HCT116 (cell line): ENCODE data around the gene KLHL2. TPM values are rescaled to one million over a fixed set of nuclear protein-coding genes. Genes with fewer than 3 reads are reported as not detected.

Source experiments
- ATAC-seq: fragments of 200-7000 bp; cut with Tn5 transposase; 2 replicates; pipeline ENCODE4 v1.9.1; 2020; ENCODE audit warnings: mild to moderate bottlenecking, moderate library complexity
- BruUV-seq: library from RNA; stranded (reverse); fragments of 400-500 nt; replicated peaks from 2 replicates; lab custom pipeline; 2021; lab: Mats Ljungman, UMichigan
- CTCF ChIA-PET: fragments of 300-600 bp; sonication (Branson Sonifier 250); formaldehyde crosslinking; loops from one replicate; lab custom pipeline; 2021; ENCODE audit warnings: antibody characterized with exemption; lab: Charles Lee
- POLR2A ChIA-PET: fragments of 300-600, 350-600 bp; sonication (Branson Sonifier 250); formaldehyde crosslinking; loops from one replicate; lab custom pipeline; 2021; ENCODE audit warnings: antibody characterized with exemption; lab: Charles Lee
- RAD21 ChIA-PET, 2 experiments: fragments of 300-600 bp; sonication (Branson Sonifier 250); formaldehyde crosslinking; loops; one replicate each; lab custom pipeline; 2023; ENCODE audit warnings: low total read pairs in 2 of 2; ENCODE audit not compliant: uncharacterized antibody in 2 of 2, unreplicated experiment in 2 of 2, low non-redundant PET in 1 of 2; lab: Charles Lee
- DNase-seq: peaks from one replicate; pipeline ENCODE4 v3.0.0-alpha.2; 2010; ENCODE audit warnings: low read depth, low spot score
- H2AFZ ChIP-seq: fragments of 200-600 bp; shearing (Covaris generic), sonication (generic); 2 replicates; pipeline ENCODE4 v1.6.1; 2017; ENCODE audit warnings: low read depth, mixed run types, mixed read lengths, antibody characterized with exemption, low read length; ENCODE audit not compliant: poor library complexity, severe bottlenecking
- H3K27ac ChIP-seq: 2 replicates; pipeline ENCODE4 v1.5.1; 2012; ENCODE audit warnings: low read depth, low read length
- H3K27me3 ChIP-seq: fragments of 200-600 bp; sonication (generic); 2 replicates; pipeline ENCODE4 v1.6.1; 2016; ENCODE audit warnings: mixed run types, low read length, mixed read lengths; ENCODE audit not compliant: insufficient read depth
- H3K36me3 ChIP-seq, 2 experiments: fragments of 200-500 bp in 1 of 2; fragments of 200-600 bp in 1 of 2; sonication (Bioruptor generic) in 1 of 2; sonication (generic) in 1 of 2; 2 replicates each; pipeline versions ENCODE4 v1.5.1 to v1.6.1; 2014 to 2016; ENCODE audit warnings: low read length in 2 of 2, inconsistent platforms in 1 of 2, mixed read lengths in 1 of 2, mixed run types in 1 of 2; ENCODE audit not compliant: insufficient read depth in 2 of 2, control insufficient read depth in 1 of 2
- H3K4me1 ChIP-seq, 2 experiments: fragments of 200-600 bp in 1 of 2; sonication (generic) in 1 of 2; 2 replicates each; pipeline versions ENCODE4 v1.5.1 to v1.6.1; 2012 to 2017; ENCODE audit warnings: low read length in 2 of 2, inconsistent platforms in 1 of 2, mild to moderate bottlenecking in 1 of 2, mixed read lengths in 1 of 2, mixed run types in 1 of 2, moderate library complexity in 1 of 2; ENCODE audit not compliant: insufficient read depth in 2 of 2, control insufficient read depth in 1 of 2
- H3K4me2 ChIP-seq: fragments of 200-600 bp; sonication (generic); 2 replicates; pipeline ENCODE4 v1.6.1; 2017; ENCODE audit warnings: mixed run types, low read length, mixed read lengths
- H3K4me3 ChIP-seq, 2 experiments: fragments of 200-600 bp in 1 of 2; sonication (generic) in 1 of 2; replicated peaks in 1 of 2; 2 replicates each; pipeline ENCODE4 v1.5.1; 2011 to 2016; ENCODE audit warnings: low read length in 2 of 2, control low read depth in 1 of 2, low read depth in 1 of 2, mild to moderate bottlenecking in 1 of 2, mixed read lengths in 1 of 2, mixed run types in 1 of 2
- H3K79me2 ChIP-seq: fragments of 200-600 bp; sonication (generic); 2 replicates; pipeline ENCODE4 v1.6.1; 2017; ENCODE audit warnings: mild to moderate bottlenecking, mixed run types, low read length, moderate library complexity, mixed read lengths; ENCODE audit not compliant: insufficient read depth
- H3K9ac ChIP-seq: fragments of 200-600 bp; sonication (generic); 2 replicates; pipeline ENCODE4 v1.6.1; 2016; ENCODE audit warnings: low read length, mixed read lengths
- H3K9me2 ChIP-seq: fragments of 200-600 bp; sonication (generic), shearing (Covaris generic); 2 replicates; pipeline ENCODE4 v1.6.1; 2017; ENCODE audit warnings: mixed run types, mild to moderate bottlenecking, moderate library complexity; ENCODE audit not compliant: insufficient read depth
- H3K9me3 ChIP-seq, 2 experiments: fragments of 200-500 bp in 1 of 2; fragments of 200-600 bp in 1 of 2; sonication (Bioruptor generic) in 1 of 2; sonication (generic) in 1 of 2; 2 replicates each; pipeline ENCODE4 v1.6.1; 2014 to 2017; ENCODE audit warnings: low read length in 2 of 2, mixed read lengths in 2 of 2, inconsistent platforms in 1 of 2, low read depth in 1 of 2, mild to moderate bottlenecking in 1 of 2, mixed run types in 1 of 2, moderate library complexity in 1 of 2; ENCODE audit not compliant: control insufficient read depth in 1 of 2, insufficient read depth in 1 of 2
- H4K20me1 ChIP-seq: fragments of 200-600 bp; sonication (generic), shearing (Covaris generic); 2 replicates; pipeline ENCODE4 v1.6.1; 2017; ENCODE audit warnings: mixed run types, mild to moderate bottlenecking, moderate library complexity; ENCODE audit not compliant: insufficient read depth
- ATF3 ChIP-seq: IDR thresholded peaks from 2 replicates; pipeline ENCODE4 v1.6.1; 2012
- CTCF ChIP-seq, 3 experiments: fragments of 200-600 bp in 1 of 3; sonication (generic) in 1 of 3; IDR thresholded peaks in 2 of 3; conservative IDR thresholded peaks in 1 of 3; 2 replicates each; pipeline ENCODE4 v1.5.1; 2012 to 2017; ENCODE audit warnings: low read depth in 2 of 3, low read length in 2 of 3, antibody characterized with exemption in 1 of 3, borderline replicate concordance in 1 of 3, control low read depth in 1 of 3, mild to moderate bottlenecking in 1 of 3, mixed read lengths in 1 of 3, mixed run types in 1 of 3, moderate library complexity in 1 of 3; ENCODE audit not compliant: insufficient read depth in 1 of 3
- EGR1 ChIP-seq: IDR thresholded peaks from 2 replicates; pipeline ENCODE4 v1.6.1; 2012; ENCODE audit warnings: low read depth
- ELF1 ChIP-seq: IDR thresholded peaks from 2 replicates; pipeline ENCODE4 v1.6.1; 2012; ENCODE audit warnings: low read depth, borderline replicate concordance
- EZH2 ChIP-seq: fragments of 200-600 bp; sonication (generic); IDR thresholded peaks from 2 replicates; pipeline ENCODE4 v1.6.1; 2017; ENCODE audit warnings: antibody characterized with exemption, mixed run types
- EZH2phosphoT487 ChIP-seq: fragments of 200-600 bp; IDR thresholded peaks from 2 replicates; pipeline ENCODE4 v1.6.1; 2018; ENCODE audit warnings: antibody characterized with exemption, borderline replicate concordance
- JUND ChIP-seq: IDR thresholded peaks from 2 replicates; pipeline ENCODE4 v1.6.1; 2012
- MAX ChIP-seq: IDR thresholded peaks from 2 replicates; pipeline ENCODE4 v1.6.1; 2012
- POLR2A ChIP-seq: IDR thresholded peaks from 2 replicates; pipeline ENCODE4 v1.7.0; 2011; ENCODE audit warnings: borderline replicate concordance; ENCODE audit not compliant: insufficient read depth, insufficient read length; ENCODE audit errors: extremely low read depth
- POLR2AphosphoS5 ChIP-seq: IDR thresholded peaks from 2 replicates; pipeline ENCODE4 v1.6.1; 2011; ENCODE audit warnings: mild to moderate bottlenecking, low read depth, low read length, moderate library complexity
- RAD21 ChIP-seq: IDR thresholded peaks from 2 replicates; pipeline ENCODE4 v1.6.1; 2012; ENCODE audit warnings: low read depth, mild to moderate bottlenecking
- SIN3A ChIP-seq: IDR thresholded peaks from 2 replicates; pipeline ENCODE4 v1.6.1; 2012; ENCODE audit warnings: low read depth
- SP1 ChIP-seq: IDR thresholded peaks from 2 replicates; pipeline ENCODE4 v1.6.1; 2012; ENCODE audit warnings: low read depth
- TCF7L2 ChIP-seq: IDR thresholded peaks from 2 replicates; pipeline ENCODE4 v1.7.0; 2011; ENCODE audit warnings: borderline replicate concordance, inconsistent platforms; ENCODE audit not compliant: insufficient read depth, insufficient read length; ENCODE audit errors: extremely low read depth
- YY1 ChIP-seq: IDR thresholded peaks from 2 replicates; pipeline ENCODE4 v1.6.1; 2011; ENCODE audit warnings: low read length, low read depth, moderate library complexity, mild to moderate bottlenecking; ENCODE audit not compliant: insufficient replicate concordance; ENCODE audit errors: extremely low read depth
- ZFX ChIP-seq: fragments of 450-650 bp; IDR thresholded peaks from 2 replicates; pipeline ENCODE4 v1.6.1; 2017
- ZNF274 ChIP-seq: fragments of 200-500 bp; sonication (Bioruptor generic); IDR thresholded peaks from 2 replicates; pipeline ENCODE4 v1.6.1; 2014; ENCODE audit warnings: mild to moderate bottlenecking, low read depth, low read length, inconsistent platforms
- intact Hi-C: fragments of 100-400 bp; cut with micrococcal nuclease; formaldehyde crosslinking; loops from 2 replicates; pipeline ENCODE4 v1.10.0; 2022
- total RNA-seq: library from RNA; stranded (reverse); gene quantifications from one replicate; pipeline ENCODE4 v1.2.1, GENCODE V29; 2021; ENCODE audit not compliant: unreplicated experiment

Gene KLHL2
- total RNA-seq, 1 experiment from 2014 or later: 24.6 TPM

- CTCF ChIA-PET: no interaction called here
- H3K4me3 ChIP-seq: no peak overlapping the region
- H3K27ac ChIP-seq: no peak overlapping the region
- RAD21 ChIA-PET: no interaction called here
- no peak for TF ChIP-seq ELF1
- no peak for TF ChIP-seq MAX
- no peaks in the 10 kb centered on the region; a peak in 1 of 4 replicates for H3K9me3 ChIP-seq
- intact Hi-C loops: no loop called here
- DNase-seq (no peak), ATAC-seq (no peak)
- POLR2A ChIA-PET: no interaction called here
- peaks cover 11 to 27% of the 10 kb centered on the region in 2 experiments for H3K4me1 ChIP-seq
- no peak overlapping the region for H3K4me2 ChIP-seq
- H2AFZ ChIP-seq: no peak overlapping the region
- no TSS peak for BruUV-seq
- H3K27me3 ChIP-seq: no peaks in the 10 kb centered on the region
- H3K9ac ChIP-seq: no peak overlapping the region
- H3K9me2 ChIP-seq: no peaks in the 10 kb centered on the region
- H4K20me1 ChIP-seq: no peaks in the 10 kb centered on the region
- H3K79me2 ChIP-seq: peaks cover 75% of the 10 kb centered on the region
- H3K36me3 ChIP-seq: peaks cover 0 to 5% of the 10 kb centered on the region in 2 experiments; a peak in 1 of 4 replicates
These were observed 122.7 kb downstream of the KLHL2 start for GRCh38 chr4:165330071-165330470.

- Histone ChIP-seq H4K20me1 (no peaks in the 10 kb centered on the region), H2AFZ (no peak overlapping the region), H3K4me1 (peaks cover 11 to 21% of the 10 kb centered on the region in 2 experiments), H3K27me3 (no peaks in the 10 kb centered on the region), H3K9ac (no peak overlapping the region), H3K4me3 (no peak overlapping the region), H3K79me2 (peaks cover 80% of the 10 kb centered on the region), H3K4me2 (no peak overlapping the region), H3K36me3 (peaks cover 0 to 5% of the 10 kb centered on the region in 2 experiments; a peak in 1 of 4 replicates), H3K9me3 (no peaks in the 10 kb centered on the region), H3K27ac (no peak overlapping the region), H3K9me2 (no peaks in the 10 kb centered on the region)
- DNase-seq: no peak
- BruUV-seq: no TSS peak
- intact Hi-C loops: no loop called here
- ChIA-PET POLR2A (no interaction called here), RAD21 (no interaction called here), CTCF (no interaction called here)
- no peak for ATAC-seq
- TF ChIP-seq ZNF274: no peak
- TF ChIP-seq SP1: no peak
- TF ChIP-seq SIN3A: no peak
- no peak for TF ChIP-seq CTCF (IDR thresholded peaks at IDR 0.05 in 2 of 3, conservative IDR thresholded peaks at IDR 0.05 in 1 of 3; ENCODE audit: borderline replicate concordance in 1 of 3, insufficient read depth in 1 of 3, low read depth in 2 of 3, low read length in 2 of 3)
- TF ChIP-seq MAX: no peak
- no peak for TF ChIP-seq EGR1
- TF ChIP-seq EZH2phosphoT487: no peak
- TF ChIP-seq RAD21: no peak
- TF ChIP-seq TCF7L2: no peak
- TF ChIP-seq EZH2: no peak
- TF ChIP-seq POLR2A: no peak
- TF ChIP-seq YY1: no peak
- no peak for TF ChIP-seq ATF3
- TF ChIP-seq ZFX: no peak
- no peak for TF ChIP-seq POLR2AphosphoS5
- no peak for TF ChIP-seq JUND
These were observed 123.3 kb downstream of the KLHL2 start for GRCh38 chr4:165330666-165331065.
